GM12875 (cell line): ENCODE measurements around the gene GOT1.

Experiments used
- H3K4me3 ChIP-seq: one replicate; pipeline ENCODE4 v1.5.1; 2011; ENCODE audit warnings: low read depth, low read length, control low read depth
- TF ChIP-seq, protein P1 (sequence below): IDR thresholded peaks from 2 replicates; pipeline ENCODE4 v1.5.1; 2011; ENCODE audit warnings: low read depth, mild to moderate bottlenecking, control low read depth, inconsistent platforms, low read length, moderate library complexity, borderline replicate concordance; ENCODE audit not compliant: insufficient read depth

Gene GOT1

DNA sequence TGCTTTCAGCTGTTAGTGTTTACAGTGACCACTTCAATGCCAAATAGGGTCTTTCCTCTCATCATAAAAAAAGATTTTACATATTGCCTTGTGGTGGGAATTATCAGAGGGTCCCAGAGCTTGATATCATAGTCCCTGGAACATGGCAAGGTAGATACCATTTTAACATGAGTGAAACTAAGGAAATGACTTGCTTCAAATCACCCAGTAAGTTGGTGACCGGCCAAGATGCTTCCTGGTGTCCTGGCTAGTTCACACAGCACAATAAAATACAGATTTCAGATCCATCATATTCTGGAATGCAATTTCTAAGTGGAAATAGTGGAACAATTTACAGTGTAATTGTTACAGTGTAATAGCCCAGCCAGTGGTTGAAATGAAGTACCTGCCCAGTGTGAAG, 64.7 kb downstream of the GOT1 start:
- TF ChIP-seq, protein P1, sequence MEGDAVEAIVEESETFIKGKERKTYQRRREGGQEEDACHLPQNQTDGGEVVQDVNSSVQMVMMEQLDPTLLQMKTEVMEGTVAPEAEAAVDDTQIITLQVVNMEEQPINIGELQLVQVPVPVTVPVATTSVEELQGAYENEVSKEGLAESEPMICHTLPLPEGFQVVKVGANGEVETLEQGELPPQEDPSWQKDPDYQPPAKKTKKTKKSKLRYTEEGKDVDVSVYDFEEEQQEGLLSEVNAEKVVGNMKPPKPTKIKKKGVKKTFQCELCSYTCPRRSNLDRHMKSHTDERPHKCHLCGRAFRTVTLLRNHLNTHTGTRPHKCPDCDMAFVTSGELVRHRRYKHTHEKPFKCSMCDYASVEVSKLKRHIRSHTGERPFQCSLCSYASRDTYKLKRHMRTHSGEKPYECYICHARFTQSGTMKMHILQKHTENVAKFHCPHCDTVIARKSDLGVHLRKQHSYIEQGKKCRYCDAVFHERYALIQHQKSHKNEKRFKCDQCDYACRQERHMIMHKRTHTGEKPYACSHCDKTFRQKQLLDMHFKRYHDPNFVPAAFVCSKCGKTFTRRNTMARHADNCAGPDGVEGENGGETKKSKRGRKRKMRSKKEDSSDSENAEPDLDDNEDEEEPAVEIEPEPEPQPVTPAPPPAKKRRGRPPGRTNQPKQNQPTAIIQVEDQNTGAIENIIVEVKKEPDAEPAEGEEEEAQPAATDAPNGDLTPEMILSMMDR = no peak
- H3K4me3 ChIP-seq = no peak overlapping the region

DNA sequence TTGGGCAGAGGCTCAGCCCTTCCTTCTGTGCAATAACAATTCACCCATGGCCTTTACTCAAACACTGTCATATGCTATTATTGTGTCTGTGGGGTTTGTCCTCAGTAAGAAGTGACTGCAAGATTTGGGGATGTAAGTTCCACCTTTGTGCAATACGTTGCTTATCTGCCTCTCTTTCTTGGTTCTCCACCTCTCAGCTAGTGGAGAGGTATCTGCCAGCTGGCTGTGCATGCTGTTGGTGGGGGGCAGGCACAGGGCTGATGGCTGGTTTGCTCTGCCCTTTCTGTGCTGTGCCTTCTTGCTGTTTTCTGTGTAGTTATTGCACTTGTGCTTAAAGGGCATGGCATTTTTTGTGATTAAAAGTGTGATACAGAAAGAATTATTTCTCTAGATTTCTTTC, 65.1 kb downstream of the GOT1 start:
- TF ChIP-seq, protein P1 = no peak
- no peak overlapping the region for H3K4me3 ChIP-seq

DNA sequence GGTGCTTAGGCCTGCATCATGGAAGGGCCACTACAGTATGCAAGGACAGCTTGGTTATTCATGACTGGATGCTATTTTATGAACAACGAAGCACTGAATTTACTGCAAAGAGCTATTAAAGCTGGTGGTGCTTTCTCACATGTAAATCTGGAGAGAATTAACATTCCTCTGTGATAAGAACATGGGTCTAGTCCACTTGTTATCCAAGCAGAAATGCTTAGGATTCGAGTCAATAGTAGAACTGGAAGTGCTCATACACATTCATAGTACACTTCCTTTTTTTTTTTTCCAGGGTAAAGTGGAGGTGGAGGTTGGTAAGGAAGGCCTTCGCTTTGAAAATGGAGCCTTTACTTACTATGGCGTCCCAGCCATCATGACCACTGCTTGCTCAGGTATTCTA, 66.3 kb downstream of the GOT1 start:
- no peak overlapping the region for H3K4me3 ChIP-seq
- TF ChIP-seq, protein P1 = no peak

DNA sequence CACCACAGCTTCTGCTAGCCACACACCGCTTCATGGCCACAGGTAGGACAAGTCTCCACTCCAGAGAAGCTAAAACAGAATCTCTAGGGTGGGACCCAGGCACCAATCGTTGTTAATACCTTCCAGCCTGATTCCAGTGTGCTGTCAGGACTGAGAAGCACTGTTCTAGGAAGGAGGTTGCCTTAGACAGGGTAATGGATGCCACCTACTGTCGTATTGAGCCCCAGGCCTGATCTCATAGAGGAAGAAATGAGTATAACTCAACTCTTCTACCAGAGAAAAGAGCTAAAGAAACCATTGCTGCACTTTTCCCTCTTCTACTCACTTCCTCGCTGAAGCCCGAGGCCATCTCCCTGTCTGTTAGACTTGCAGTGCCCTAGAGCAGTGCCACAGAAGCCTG, 69.5 kb downstream of the GOT1 start:
- no peak overlapping the region for H3K4me3 ChIP-seq
- TF ChIP-seq, protein P1 = no peak

DNA sequence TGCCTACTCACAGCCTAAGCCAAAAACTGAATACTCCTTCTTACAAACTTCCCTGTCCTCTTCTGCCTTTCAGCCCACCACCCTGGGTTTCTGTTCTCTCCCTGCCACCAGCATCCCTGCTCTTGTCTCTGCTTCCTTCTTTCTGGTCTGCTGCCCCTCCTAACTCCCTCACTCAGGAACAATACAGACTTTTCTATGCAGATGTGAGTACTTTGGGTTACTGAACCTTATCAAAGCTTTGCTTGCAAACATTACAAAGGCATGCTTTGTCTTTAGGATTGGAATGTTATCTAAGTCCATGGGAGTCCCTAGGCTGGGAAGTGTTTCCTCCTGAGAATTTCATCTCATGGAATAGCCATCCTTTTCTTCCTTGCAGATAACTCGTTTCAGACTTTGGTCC, 72.3 kb downstream of the GOT1 start:
- H3K4me3 ChIP-seq = no peak overlapping the region
- TF ChIP-seq, protein P1 = no peak

DNA sequence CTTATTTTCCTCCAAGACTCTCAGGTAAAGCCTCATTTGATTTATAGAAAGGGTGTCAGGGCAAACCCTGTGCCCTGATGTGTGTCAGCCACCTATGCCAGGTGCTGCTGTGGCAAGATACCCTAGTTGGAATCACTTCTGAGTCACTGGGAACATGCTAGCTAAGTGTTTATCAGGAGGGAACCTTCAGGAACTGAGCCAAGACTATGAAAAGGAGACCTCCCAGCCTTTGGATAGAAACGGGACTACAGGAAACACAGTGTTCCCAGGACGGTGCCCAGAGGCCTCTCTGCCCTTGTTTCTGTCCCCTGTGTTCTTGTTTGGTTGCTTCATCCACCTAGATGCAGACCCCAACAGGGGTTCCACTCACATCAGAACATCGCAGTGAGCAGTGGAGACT, 72.7 kb downstream of the GOT1 start:
- TF ChIP-seq, protein P1 = no peak
- H3K4me3 ChIP-seq = no peak overlapping the region

DNA sequence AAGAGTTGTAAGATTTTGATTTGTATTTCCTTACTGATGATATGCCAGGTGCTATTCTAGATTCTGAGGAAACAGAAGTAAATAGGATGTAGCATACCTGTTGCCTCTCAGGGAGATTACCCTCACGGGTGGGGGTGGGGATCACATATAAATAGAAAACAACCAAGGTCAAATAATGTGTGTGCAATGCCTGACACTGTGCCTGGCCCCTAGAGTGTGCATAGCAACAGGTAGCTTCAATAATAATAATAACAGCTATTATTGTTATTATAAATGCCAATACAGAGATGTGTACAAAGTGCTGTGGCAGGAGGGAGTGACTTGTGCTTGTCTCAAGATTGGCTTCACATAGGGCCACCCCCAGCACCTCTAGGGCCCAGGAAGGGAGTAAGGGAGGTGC, 77.2 kb downstream of the GOT1 start:
- TF ChIP-seq, protein P1 = no peak

More for the DNA sequence above, 77.2 kb downstream of the GOT1 start:
- no peak overlapping the region for H3K4me3 ChIP-seq
